Activated CD8-positive, alpha-beta T cell treated with anti-CD3 and anti-CD28 coated beads for 36 hours (primary cell): ENCODE results near the gene AQP12B. TPM values are rescaled to one million over a fixed set of nuclear protein-coding genes. Genes with fewer than 3 reads are reported as not detected.

Source experiments
- ATAC-seq: fragments of 200-7000 bp; cut with Tn5 transposase; one replicate; pipeline ENCODE4 v1.10.0; 2021; ENCODE audit warnings: mild to moderate bottlenecking, moderate library complexity
- CTCF ChIA-PET: fragments of 350-600 bp; sonication (Branson Sonifier 250); formaldehyde crosslinking; loops from one replicate; lab custom pipeline; 2021; ENCODE audit warnings: antibody characterized with exemption; lab: Charles Lee
- POLR2A ChIA-PET: fragments of 350-600 bp; sonication (Branson Sonifier 250); formaldehyde crosslinking; loops from one replicate; lab custom pipeline; 2021; ENCODE audit warnings: antibody characterized with exemption; lab: Charles Lee
- DNase-seq: peaks from one replicate; pipeline ENCODE4 v3.0.0-alpha.2; 2020
- H3K27ac Mint-ChIP-seq: one replicate; pipeline ENCODE4 v1.8.0; 2021; ENCODE audit warnings: mild to moderate bottlenecking, mixed read lengths
- H3K27me3 Mint-ChIP-seq: one replicate; pipeline ENCODE4 v1.8.0; 2021; ENCODE audit warnings: mixed read lengths
- H3K36me3 Mint-ChIP-seq: one replicate; pipeline ENCODE4 v1.8.0; 2021; ENCODE audit warnings: low read depth, mixed read lengths
- H3K4me1 Mint-ChIP-seq: one replicate; pipeline ENCODE4 v1.8.0; 2021; ENCODE audit warnings: low read depth, mixed read lengths
- H3K4me3 Mint-ChIP-seq: one replicate; pipeline ENCODE4 v1.8.0; 2021; ENCODE audit warnings: mild to moderate bottlenecking, moderate library complexity, mixed read lengths
- H3K9me3 Mint-ChIP-seq: one replicate; pipeline ENCODE4 v1.8.0; 2021; ENCODE audit warnings: mixed read lengths
- intact Hi-C: fragments of 100-400 bp; cut with micrococcal nuclease; formaldehyde crosslinking; loops from one replicate; pipeline ENCODE4 v1.10.0; 2022
- total RNA-seq, 2 experiments: library from RNA; stranded (reverse); gene quantifications; one replicate each; pipeline ENCODE4 v1.2.3, GENCODE V29; 2021
- TF ChIP-seq, protein P1 (sequence below): fragments of 200-600 bp; IDR thresholded peaks from one replicate; pipeline ENCODE4 v1.8.0; 2022; ENCODE audit warnings: antibody characterized with exemption, mild to moderate bottlenecking

AQP12B gene
- total RNA-seq, 2 experiments from 2014 or later = not detected

DNA sequence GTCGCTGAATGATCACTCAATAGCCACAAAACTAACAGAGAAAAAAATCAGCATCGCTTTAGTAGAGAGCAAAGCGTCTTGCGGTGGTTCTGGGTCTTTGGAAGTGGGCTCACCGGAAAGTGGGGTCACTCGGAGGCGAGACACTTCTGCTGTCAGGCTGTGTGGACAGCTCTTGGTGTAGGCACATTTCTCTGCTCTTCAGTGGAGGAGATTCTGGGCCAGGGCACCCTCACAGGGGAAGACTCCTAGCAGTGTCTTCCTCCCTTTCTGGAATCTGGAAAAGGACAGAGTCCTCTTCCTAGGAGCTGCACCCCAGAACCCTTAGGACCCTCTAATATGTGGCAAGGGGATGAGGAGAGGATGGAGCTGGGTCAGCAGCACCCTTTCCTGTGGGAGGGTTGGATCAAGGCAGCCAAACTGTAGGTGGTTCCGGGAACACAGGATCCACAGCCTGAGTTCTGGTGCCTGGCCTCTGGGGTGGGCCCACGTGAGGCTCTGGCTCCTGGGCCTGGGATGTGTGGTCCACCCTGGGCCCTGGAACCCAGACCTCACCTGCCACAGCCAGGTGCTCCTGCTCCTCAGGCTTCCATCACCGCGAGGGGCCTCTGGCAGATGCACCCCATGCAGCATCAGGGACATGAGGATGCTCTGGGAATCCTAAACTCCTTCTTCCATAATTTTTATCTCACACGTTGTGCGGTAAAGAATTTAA, 32.3 kb downstream of the AQP12B start:
- no peak overlapping the region for H3K4me3 Mint-ChIP-seq
- peaks cover 17% of the 10 kb centered on the region for H3K27me3 Mint-ChIP-seq
- ChIA-PET CTCF (no interaction called here), POLR2A (no interaction called here)
- peaks cover 14% of the 10 kb centered on the region for H3K4me1 Mint-ChIP-seq
- no peaks in the 10 kb centered on the region for H3K9me3 Mint-ChIP-seq
- TF ChIP-seq, protein P1, sequence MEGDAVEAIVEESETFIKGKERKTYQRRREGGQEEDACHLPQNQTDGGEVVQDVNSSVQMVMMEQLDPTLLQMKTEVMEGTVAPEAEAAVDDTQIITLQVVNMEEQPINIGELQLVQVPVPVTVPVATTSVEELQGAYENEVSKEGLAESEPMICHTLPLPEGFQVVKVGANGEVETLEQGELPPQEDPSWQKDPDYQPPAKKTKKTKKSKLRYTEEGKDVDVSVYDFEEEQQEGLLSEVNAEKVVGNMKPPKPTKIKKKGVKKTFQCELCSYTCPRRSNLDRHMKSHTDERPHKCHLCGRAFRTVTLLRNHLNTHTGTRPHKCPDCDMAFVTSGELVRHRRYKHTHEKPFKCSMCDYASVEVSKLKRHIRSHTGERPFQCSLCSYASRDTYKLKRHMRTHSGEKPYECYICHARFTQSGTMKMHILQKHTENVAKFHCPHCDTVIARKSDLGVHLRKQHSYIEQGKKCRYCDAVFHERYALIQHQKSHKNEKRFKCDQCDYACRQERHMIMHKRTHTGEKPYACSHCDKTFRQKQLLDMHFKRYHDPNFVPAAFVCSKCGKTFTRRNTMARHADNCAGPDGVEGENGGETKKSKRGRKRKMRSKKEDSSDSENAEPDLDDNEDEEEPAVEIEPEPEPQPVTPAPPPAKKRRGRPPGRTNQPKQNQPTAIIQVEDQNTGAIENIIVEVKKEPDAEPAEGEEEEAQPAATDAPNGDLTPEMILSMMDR = no peak
- H3K36me3 Mint-ChIP-seq = no peaks in the 10 kb centered on the region
- ATAC-seq = no peak
- intact Hi-C loops = no loop called here
- DNase-seq = no peak
- no peak overlapping the region for H3K27ac Mint-ChIP-seq

GRCh38 chr2:240649331-240649730, 33.4 kb downstream of the AQP12B start:
- H3K27me3 Mint-ChIP-seq = peaks cover 8% of the 10 kb centered on the region

DNA sequence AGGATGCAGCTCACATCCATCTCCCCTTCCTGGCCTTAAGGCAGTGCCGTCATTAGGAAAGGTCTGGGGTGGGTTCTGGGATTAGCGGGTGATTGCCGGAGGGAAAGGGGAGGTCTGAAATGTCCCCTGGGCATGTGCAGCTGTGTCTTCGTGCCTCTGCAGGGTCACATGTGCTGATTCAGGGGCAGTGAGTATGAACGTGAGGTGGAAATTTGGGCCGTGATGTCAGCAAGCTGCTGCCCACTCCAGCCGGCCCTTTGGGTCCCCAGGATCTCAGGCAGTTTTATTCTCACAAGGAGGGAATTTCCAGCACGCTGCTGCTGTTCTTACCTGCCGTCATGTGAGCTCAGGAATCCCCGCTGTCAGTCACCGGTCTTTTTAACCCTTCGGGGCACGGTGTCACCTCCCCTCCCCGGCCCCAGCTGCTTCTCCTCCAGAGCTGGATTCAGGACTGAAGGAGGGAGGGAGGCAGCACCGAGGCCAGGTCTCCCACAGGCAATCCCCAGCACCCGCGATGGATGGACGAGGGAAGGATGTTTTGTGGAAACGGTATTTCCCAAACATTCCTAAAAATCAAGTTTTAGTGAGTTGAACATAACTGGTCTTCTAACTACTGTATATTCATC, 33.9 kb downstream of the AQP12B start:
- H3K4me3 Mint-ChIP-seq = no peak overlapping the region
- H3K27me3 Mint-ChIP-seq = peaks cover 8% of the 10 kb centered on the region
- intact Hi-C loops = no loop called here
- no peak overlapping the region for H3K27ac Mint-ChIP-seq
- H3K4me1 Mint-ChIP-seq = peaks cover 6% of the 10 kb centered on the region
- POLR2A ChIA-PET = interaction anchor here (0.9 to 1.1 kb wide), 2 partner anchors 56 to 63 kb away, joined by 3 read pairs; partner anchors contain the start of gene CAPN10
- H3K36me3 Mint-ChIP-seq = no peaks in the 10 kb centered on the region
- CTCF ChIA-PET = interaction anchor here (1.1 kb wide), 1 partner anchor 135 kb away, joined by 3 read pairs; no protein-coding TSS in a partner anchor
- ATAC-seq (no peak), DNase-seq (no peak)
- no peaks in the 10 kb centered on the region for H3K9me3 Mint-ChIP-seq
- TF ChIP-seq, protein P1 = no peak

More at GRCh38 chr2:240649331-240649730, 33.4 kb downstream of the AQP12B start:
- TF ChIP-seq, protein P1 = no peak
- DNase-seq (no peak), ATAC-seq (no peak)
- peaks cover 6% of the 10 kb centered on the region for H3K4me1 Mint-ChIP-seq
- no peak overlapping the region for H3K27ac Mint-ChIP-seq
- ChIA-PET CTCF (interaction anchor here (0.6 to 1.1 kb wide), 2 partner anchors 8 to 135 kb away, joined by 3 read pairs; no protein-coding TSS in a partner anchor), POLR2A (interaction anchor here (1.1 kb wide), 1 partner anchor 63 kb away, joined by 3 read pairs; the partner anchor contains the start of gene CAPN10)
- H3K36me3 Mint-ChIP-seq = no peaks in the 10 kb centered on the region
- H3K9me3 Mint-ChIP-seq = no peaks in the 10 kb centered on the region
- H3K4me3 Mint-ChIP-seq = no peak overlapping the region
- intact Hi-C loops = no loop called here

GRCh38 chr2:240648155-240648649, 34.5 kb downstream of the AQP12B start:
- POLR2A ChIA-PET = interaction anchor here (0.9 to 1.1 kb wide), 2 partner anchors 57 to 62 kb away, joined by 3 read pairs; partner anchors contain the start of gene CAPN10
- no peaks in the 10 kb centered on the region for H3K36me3 Mint-ChIP-seq
- no peak overlapping the region for H3K4me3 Mint-ChIP-seq
- CTCF ChIA-PET = interaction anchor here (1.1 kb wide), 1 partner anchor 134 kb away, joined by 3 read pairs; no protein-coding TSS in a partner anchor
- peaks cover 6% of the 10 kb centered on the region for H3K4me1 Mint-ChIP-seq
- no peak overlapping the region for H3K27ac Mint-ChIP-seq
- H3K27me3 Mint-ChIP-seq = peaks cover 8% of the 10 kb centered on the region
- TF ChIP-seq, protein P1 = no peak
- ATAC-seq (no peak), DNase-seq (no peak)
- intact Hi-C loops = no loop called here
- no peaks in the 10 kb centered on the region for H3K9me3 Mint-ChIP-seq
